ENCODE results near the gene F11. TPM values are rescaled to one million over a fixed set of nuclear protein-coding genes. Genes with fewer than 3 reads are reported as not detected.

The F11 gene
- total and polyA plus RNA-seq, 4 donors, result 2.8 to 12.9 (median 6.7) TPM

GRCh38 chr4:186296481-186296880 lies 30.5 kb downstream of the F11 start:
- no peak for ATAC-seq (ENCODE audit: insufficient read depth, low FRiP score)
- no peak overlapping the region for H3K9ac ChIP-seq (ENCODE audit: insufficient read depth in 1 of 2, low read length in 2 of 2)
- no peak for DNase-seq
- peaks cover 0 to 4% (median 0%) of the 10 kb centered on the region in 4 donors for H3K9me3 ChIP-seq (ENCODE audit: control insufficient read depth in 4 of 4, insufficient read depth in 3 of 4, low read length in 3 of 4)
- peaks cover 5 to 11% (median 10%) of the 10 kb centered on the region in 3 donors for H3K27me3 ChIP-seq (ENCODE audit: control insufficient read depth in 3 of 3, insufficient read depth in 3 of 3, low read length in 2 of 3)
- WGBS, 2 donors, result 45 to 58% methylated on average over 4 of the region's 4 CpGs
- no peak overlapping the region for H3K27ac ChIP-seq (ENCODE audit: low read depth in 1 of 2, low read length in 1 of 2)
- peaks cover 0 to 6% (median 3%) of the 10 kb centered on the region in 5 donors for H3K4me1 ChIP-seq (ENCODE audit: control insufficient read depth in 5 of 5, insufficient read depth in 5 of 5, low read length in 5 of 5)
- TF ChIP-seq CTCF (IDR thresholded peaks at IDR 0.05; ENCODE audit: control extremely low read depth, extremely low read depth), result no peak
- H3K36me3 ChIP-seq (ENCODE audit: control insufficient read depth in 4 of 4, insufficient read depth in 4 of 4, low read length in 4 of 4), result no peaks in the 10 kb centered on the region
- H3K4me3 ChIP-seq, result no peak overlapping the region

- Histone ChIP-seq H3K4me3 (no peak overlapping the region), H3K36me3 (ENCODE audit: control insufficient read depth in 4 of 4, insufficient read depth in 4 of 4, low read length in 4 of 4) (no peaks in the 10 kb centered on the region), H3K4me1 (ENCODE audit: control insufficient read depth in 5 of 5, insufficient read depth in 5 of 5, low read length in 5 of 5) (peaks cover 0 to 6% (median 3%) of the 10 kb centered on the region in 5 donors), H3K9ac (ENCODE audit: insufficient read depth in 1 of 2, low read length in 2 of 2) (no peak overlapping the region), H3K27ac (ENCODE audit: low read depth in 1 of 2, low read length in 1 of 2) (no peak overlapping the region), H3K9me3 (ENCODE audit: control insufficient read depth in 4 of 4, insufficient read depth in 3 of 4, low read length in 3 of 4) (peaks cover 0 to 4% (median 0%) of the 10 kb centered on the region in 4 donors), H3K27me3 (ENCODE audit: control insufficient read depth in 3 of 3, insufficient read depth in 3 of 3, low read length in 2 of 3) (peaks cover 5 to 11% (median 10%) of the 10 kb centered on the region in 3 donors)
- ATAC-seq (ENCODE audit: insufficient read depth, low FRiP score), result no peak
- DNase-seq, result peak in 2 of 3 donors; percentile 83 to 89
- peak; percentile 42 for TF ChIP-seq CTCF (IDR thresholded peaks at IDR 0.05; ENCODE audit: control extremely low read depth, extremely low read depth)
- WGBS, 2 donors, result 48 to 55% methylated on average over 21 of the region's 21 CpGs
Observed at GRCh38 chr4:186297013-186297645, 31.1 kb downstream of the F11 start.

GRCh38 chr4:186298031-186298647 lies 32.1 kb downstream of the F11 start:
- H3K27ac ChIP-seq (ENCODE audit: low read depth in 1 of 2, low read length in 1 of 2), result no peak overlapping the region
- H3K36me3 ChIP-seq (ENCODE audit: control insufficient read depth in 4 of 4, insufficient read depth in 4 of 4, low read length in 4 of 4), result no peaks in the 10 kb centered on the region
- ATAC-seq (ENCODE audit: insufficient read depth, low FRiP score), result no peak
- WGBS, 2 donors, result 23 to 33% methylated on average over 39 of the region's 39 CpGs
- no peak overlapping the region for H3K4me3 ChIP-seq
- peak in 1 of 3 donors; percentile 39 for DNase-seq
- peak overlapping the region in 1 of 2 donors; percentile 8 for H3K9ac ChIP-seq (ENCODE audit: insufficient read depth in 1 of 2, low read length in 2 of 2)
- H3K9me3 ChIP-seq (ENCODE audit: control insufficient read depth in 4 of 4, insufficient read depth in 3 of 4, low read length in 3 of 4), result peaks cover 0 to 4% (median 0%) of the 10 kb centered on the region in 4 donors
- H3K4me1 ChIP-seq (ENCODE audit: control insufficient read depth in 5 of 5, insufficient read depth in 5 of 5, low read length in 5 of 5), result peaks cover 0 to 6% (median 3%) of the 10 kb centered on the region in 5 donors
- peaks cover 5 to 13% (median 10%) of the 10 kb centered on the region in 3 donors for H3K27me3 ChIP-seq (ENCODE audit: control insufficient read depth in 3 of 3, insufficient read depth in 3 of 3, low read length in 2 of 3)
- TF ChIP-seq CTCF (IDR thresholded peaks at IDR 0.05; ENCODE audit: control extremely low read depth, extremely low read depth), result no peak

All from lung (tissue), 12 donors.